Smooth muscle cell (in vitro differentiated cells): ENCODE data around the gene AXIN1. TPM values are rescaled to one million over a fixed set of nuclear protein-coding genes. Genes with fewer than 3 reads are reported as not detected.
"Not testable (repeated sequence)": the region's sequence is repeated elsewhere in the genome, so short reads cannot be mapped to it uniquely, and the experiment has no call there.

Experiments
- DNase-seq: peaks from one replicate; lab custom pipeline; 2025; ENCODE audit not compliant: unreplicated experiment; lab: John Stamatoyannopoulos, UW
- H2AFZ ChIP-seq: fragments of 200-600 bp; sonication (generic); 2 replicates; pipeline ENCODE4 v1.6.0; 2016; ENCODE audit warnings: antibody characterized with exemption, low read depth, mild to moderate bottlenecking
- H3F3A ChIP-seq: fragments of 200-600 bp; sonication (generic); 2 replicates; pipeline ENCODE4 v1.6.0; 2017; ENCODE audit warnings: antibody characterized with exemption, low read depth
- H3K27ac ChIP-seq: fragments of 200-600 bp; sonication (generic); 2 replicates; pipeline ENCODE4 v1.5.1; 2016; ENCODE audit warnings: low read depth, mild to moderate bottlenecking
- H3K27me3 ChIP-seq: fragments of 200-600 bp; sonication (generic); 2 replicates; pipeline ENCODE4 v1.6.1; 2016; ENCODE audit warnings: low read depth, mild to moderate bottlenecking
- H3K36me3 ChIP-seq: fragments of 200-600 bp; sonication (generic); 2 replicates; pipeline ENCODE4 v1.5.1; 2016; ENCODE audit warnings: low read depth
- H3K4me1 ChIP-seq: fragments of 200-600 bp; sonication (generic); 2 replicates; pipeline ENCODE4 v1.5.1; 2016; ENCODE audit warnings: low read depth
- H3K4me2 ChIP-seq: fragments of 200-600 bp; sonication (generic); 2 replicates; pipeline ENCODE4 v1.6.0; 2016; ENCODE audit warnings: mild to moderate bottlenecking
- H3K4me3 ChIP-seq: fragments of 200-600 bp; sonication (generic); 2 replicates; pipeline ENCODE4 v1.5.1; 2016; ENCODE audit warnings: mild to moderate bottlenecking
- H3K79me2 ChIP-seq: fragments of 200-600 bp; sonication (generic); 2 replicates; pipeline ENCODE4 v1.6.0; 2016; ENCODE audit warnings: low read depth, mild to moderate bottlenecking
- H3K9ac ChIP-seq: fragments of 200-600 bp; sonication (generic); 2 replicates; pipeline ENCODE4 v1.6.0; 2016; ENCODE audit warnings: low read depth
- H3K9me3 ChIP-seq: fragments of 200-600 bp; sonication (generic); replicated peaks from 2 replicates; pipeline ENCODE4 v1.5.1; 2016; ENCODE audit warnings: low read depth
- H4K20me1 ChIP-seq: fragments of 200-600 bp; sonication (generic); 2 replicates; pipeline ENCODE4 v1.6.0; 2016; ENCODE audit warnings: low read depth
- CTCF ChIP-seq: fragments of 200-600 bp; sonication (generic); IDR thresholded peaks from 2 replicates; pipeline ENCODE4 v1.5.1; 2017; ENCODE audit warnings: borderline replicate concordance, mild to moderate bottlenecking, antibody characterized with exemption; ENCODE audit not compliant: insufficient read depth, poor library complexity, severe bottlenecking
- WGBS: methylation state at CpG from one replicate; pipeline ENCODE4 v1.1.7; 2016; ENCODE audit warnings: low lambda C conversion rate; 5-methylcytosine and 5-hydroxymethylcytosine counted together
- polyA plus RNA-seq: library from polyadenylated mRNA; unstranded; fragments of >200 nt; fragmentation: Nextera tagmentation; extraction: Ambion mirVana; gene quantifications from 2 replicates; pipeline ENCODE4 v1.2.1, GENCODE V29; 2016
- total RNA-seq: library from RNA; depleted of rRNA; stranded (reverse); fragments of >200 nt; gene quantifications from 2 replicates; pipeline ENCODE4 v1.2.3, GENCODE V29; 2014

AXIN1 gene
- total and polyA plus RNA-seq, 2 experiments from 2014 or later = 13.0 to 15.0 TPM

GRCh38 chr16:341095-341973 lies 11.2 kb downstream of the AXIN1 start:
- not testable (repeated sequence) for H2AFZ ChIP-seq, H3K9ac ChIP-seq, H3K27me3 ChIP-seq, H3K9me3 ChIP-seq, H3F3A ChIP-seq, H3K27ac ChIP-seq, H3K4me3 ChIP-seq, H3K4me1 ChIP-seq, H3K4me2 ChIP-seq, DNase-seq, H3K36me3 ChIP-seq
- Histone ChIP-seq H4K20me1 (peaks cover 94% of the 10 kb centered on the region), H3K79me2 (peaks cover 93% of the 10 kb centered on the region)
- 98% methylated on average over 45 of the region's 47 CpGs for WGBS

- Histone ChIP-seq H2AFZ (no peak overlapping the region), H3K9me3 (no peaks in the 10 kb centered on the region), H3K4me1 (no peaks in the 10 kb centered on the region), H3K27ac (no peak overlapping the region), H3K79me2 (peaks cover 95% of the 10 kb centered on the region), H3K9ac (no peak overlapping the region), H3F3A (peaks cover under 1% of the 10 kb centered on the region), H3K4me3 (no peak overlapping the region), H3K27me3 (no peaks in the 10 kb centered on the region), H3K36me3 (no peaks in the 10 kb centered on the region), H4K20me1 (peaks cover 94% of the 10 kb centered on the region), H3K4me2 (no peak overlapping the region)
- no peak for TF ChIP-seq CTCF
- DNase-seq = no peak
- 97% methylated on average over 23 of the region's 23 CpGs for WGBS
These were observed 12.0 kb downstream of the AXIN1 start for GRCh38 chr16:340370-341091.

- Histone ChIP-seq H3K27ac (no peak overlapping the region), H4K20me1 (peaks cover 94% of the 10 kb centered on the region), H3K4me3 (no peak overlapping the region), H3K36me3 (no peaks in the 10 kb centered on the region), H3K9ac (no peak overlapping the region), H3K4me1 (no peaks in the 10 kb centered on the region), H3K27me3 (no peaks in the 10 kb centered on the region), H3K4me2 (no peak overlapping the region), H3K9me3 (no peaks in the 10 kb centered on the region), H3K79me2 (peaks cover 94% of the 10 kb centered on the region), H2AFZ (no peak overlapping the region), H3F3A (no peaks in the 10 kb centered on the region)
- no peak for TF ChIP-seq CTCF
- DNase-seq = no peak
- WGBS = 94% methylated on average over 5 of the region's 5 CpGs
These were observed 12.8 kb downstream of the AXIN1 start for GRCh38 chr16:339680-340079.

- Histone ChIP-seq H3K79me2 (peaks cover 94% of the 10 kb centered on the region), H3K9me3 (no peaks in the 10 kb centered on the region), H3K27ac (no peak overlapping the region), H2AFZ (no peak overlapping the region), H4K20me1 (peaks cover 96% of the 10 kb centered on the region), H3K27me3 (no peaks in the 10 kb centered on the region), H3F3A (no peaks in the 10 kb centered on the region), H3K4me2 (no peak overlapping the region), H3K4me1 (no peaks in the 10 kb centered on the region), H3K9ac (no peak overlapping the region), H3K4me3 (no peak overlapping the region), H3K36me3 (no peaks in the 10 kb centered on the region)
- no peak for DNase-seq
- TF ChIP-seq CTCF = no peak
- WGBS = 88% methylated on average over 21 of the region's 21 CpGs
These were observed 14.4 kb downstream of the AXIN1 start for GRCh38 chr16:337975-338575.
